ENCODE data around the gene WNK4. TPM values are rescaled to one million over a fixed set of nuclear protein-coding genes. Genes with fewer than 3 reads are reported as not detected.

WNK4 gene
- polyA plus RNA-seq, 1 donor from 2014 or later: 0.10 TPM

DNA sequence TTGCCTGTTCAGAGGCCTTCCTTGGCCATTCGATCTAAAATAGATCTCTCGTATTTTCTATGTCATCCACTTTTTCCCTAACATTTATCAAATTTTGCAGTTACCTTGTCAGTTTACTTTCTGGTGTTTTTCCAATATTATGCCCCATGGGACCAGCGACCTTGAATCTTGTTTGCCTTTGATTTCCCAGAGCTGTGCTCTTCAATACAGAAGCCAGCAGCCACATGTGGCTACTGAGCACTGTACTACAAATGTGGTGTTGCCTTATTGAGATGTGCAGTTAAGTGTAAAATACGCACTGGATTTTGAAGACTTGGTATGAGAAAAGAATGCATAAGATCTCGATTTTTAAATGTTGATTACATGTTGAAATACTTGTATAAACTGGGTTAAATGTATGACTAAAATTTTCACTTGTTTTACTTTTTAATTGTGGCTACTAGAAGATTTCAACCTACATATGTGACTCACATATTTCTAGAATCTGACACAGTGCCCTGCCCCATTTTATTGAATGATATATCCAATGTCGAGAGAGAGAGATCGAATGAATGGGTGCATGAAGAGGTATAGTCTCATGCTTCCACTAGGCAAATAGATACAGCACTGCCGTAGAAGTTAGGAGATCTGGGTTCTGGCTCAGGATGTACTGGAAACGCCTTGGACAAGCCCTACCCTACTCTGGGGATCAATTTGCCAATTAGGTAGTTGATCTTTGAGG lies 52.0 kb downstream of the WNK4 start (continued):
- TF ChIP-seq EP300 (conservative IDR thresholded peaks at IDR 0.05; ENCODE audit: poor library complexity, severe bottlenecking): no peak

GRCh38 chr17:42832934-42833766 lies 52.7 kb downstream of the WNK4 start, which contains the start of gene PSME3:
TSS of gene PSME3 (plus strand) at chr17:42833397. CDS start at chr17:42833632, 235 bp downstream.
- peak within 1 kb of the TSS; percentile 88 for H3K27ac ChIP-seq (ENCODE audit: low read length)
- TF ChIP-seq EP300 (conservative IDR thresholded peaks at IDR 0.05; ENCODE audit: poor library complexity, severe bottlenecking): peak; percentile 73
- TF ChIP-seq, protein P1, sequence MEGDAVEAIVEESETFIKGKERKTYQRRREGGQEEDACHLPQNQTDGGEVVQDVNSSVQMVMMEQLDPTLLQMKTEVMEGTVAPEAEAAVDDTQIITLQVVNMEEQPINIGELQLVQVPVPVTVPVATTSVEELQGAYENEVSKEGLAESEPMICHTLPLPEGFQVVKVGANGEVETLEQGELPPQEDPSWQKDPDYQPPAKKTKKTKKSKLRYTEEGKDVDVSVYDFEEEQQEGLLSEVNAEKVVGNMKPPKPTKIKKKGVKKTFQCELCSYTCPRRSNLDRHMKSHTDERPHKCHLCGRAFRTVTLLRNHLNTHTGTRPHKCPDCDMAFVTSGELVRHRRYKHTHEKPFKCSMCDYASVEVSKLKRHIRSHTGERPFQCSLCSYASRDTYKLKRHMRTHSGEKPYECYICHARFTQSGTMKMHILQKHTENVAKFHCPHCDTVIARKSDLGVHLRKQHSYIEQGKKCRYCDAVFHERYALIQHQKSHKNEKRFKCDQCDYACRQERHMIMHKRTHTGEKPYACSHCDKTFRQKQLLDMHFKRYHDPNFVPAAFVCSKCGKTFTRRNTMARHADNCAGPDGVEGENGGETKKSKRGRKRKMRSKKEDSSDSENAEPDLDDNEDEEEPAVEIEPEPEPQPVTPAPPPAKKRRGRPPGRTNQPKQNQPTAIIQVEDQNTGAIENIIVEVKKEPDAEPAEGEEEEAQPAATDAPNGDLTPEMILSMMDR (IDR thresholded peaks at IDR 0.05; ENCODE audit: poor library complexity, severe bottlenecking): peak; percentile 16
- TF ChIP-seq EZH2 (IDR thresholded peaks at IDR 0.05; ENCODE audit: borderline replicate concordance, insufficient read depth, low read length, poor library complexity, severe bottlenecking): no peak
- TF ChIP-seq MXI1 (conservative IDR thresholded peaks at IDR 0.05; ENCODE audit: poor library complexity, severe bottlenecking): peak; percentile 100
- TF ChIP-seq REST (IDR thresholded peaks at IDR 0.05; ENCODE audit: borderline replicate concordance): peak; percentile 67
- TF ChIP-seq POLR2AphosphoS5 (IDR thresholded peaks at IDR 0.05): peak; percentile 94
- TF ChIP-seq SMC3 (conservative IDR thresholded peaks at IDR 0.05; ENCODE audit: poor library complexity): no peak
- peak; percentile 62 for TF ChIP-seq TAF1 (IDR thresholded peaks at IDR 0.05; ENCODE audit: low read depth)
- TF ChIP-seq RAD21 (conservative IDR thresholded peaks at IDR 0.05): no peak
- peak within 1 kb of the TSS; percentile 99 for H2AFZ ChIP-seq (ENCODE audit: low read depth, low read length)
- peaks cover 19% of the 10 kb centered on the region for H3K79me2 ChIP-seq (replicated peaks; ENCODE audit: insufficient read depth, low read length)
- no peaks in the 10 kb centered on the region for H4K20me1 ChIP-seq (ENCODE audit: insufficient read depth)
- H3K4me2 ChIP-seq (ENCODE audit: low read length): peak within 1 kb of the TSS; percentile 96
- no peaks in the 10 kb centered on the region for H3K36me3 ChIP-seq (ENCODE audit: insufficient read depth, low read length)
- H3K9me3 ChIP-seq (ENCODE audit: low read length): no peaks in the 10 kb centered on the region
- H3K9me2 ChIP-seq (ENCODE audit: insufficient read depth, low read length): no peaks in the 10 kb centered on the region
- peak within 1 kb of the TSS; percentile 90 for H3K9ac ChIP-seq (ENCODE audit: low read length)
- H3F3A ChIP-seq (ENCODE audit: insufficient read depth, low read length, poor library complexity, severe bottlenecking): no peaks in the 10 kb centered on the region
- H3K4me3 ChIP-seq (ENCODE audit: low read length): peak within 1 kb of the TSS; percentile 83
- no peaks in the 10 kb centered on the region for H3K27me3 ChIP-seq (ENCODE audit: insufficient read depth, low read depth, low read length)
